Cardiac septum (tissue), 1 donor: Measurements from ENCODE around the gene SLC39A11. TPM values are rescaled to one million over a fixed set of nuclear protein-coding genes. Genes with fewer than 3 reads are reported as not detected.
A peak's percentile ranks its signal among the peaks of the same experiment; 100 is the strongest.
"Not testable (repeated sequence)": the region's sequence is repeated elsewhere in the genome, so short reads cannot be mapped to it uniquely, and the experiment has no call there.

ENCODE experiments used
- DNase-seq: peaks from one replicate; pipeline ENCODE4 v3.0.0-alpha.2; 2020; ENCODE audit warnings: low spot score
- intact Hi-C: fragments of 100-400 bp; cut with DNase I; formaldehyde crosslinking; loops from one replicate; pipeline ENCODE4 v1.14.0; 2022
- total RNA-seq: library from RNA; stranded (reverse); fragmentation: NEBNext Ultra II Directional; extraction: Animal tissue kit (Norgen Biotek cat#: 25700); gene quantifications from one replicate; pipeline ENCODE4 v1.2.1, GENCODE V29; 2021
- donor health status: DM: no; HTN: no; CAD: no.

SLC39A11 gene
- total RNA-seq, 1 donor from 2014 or later, result 7.2 TPM

- DNase-seq, result peak; percentile 15
- intact Hi-C loops, result no loop called here
These were observed 3.9 kb downstream of the SLC39A11 start for GRCh38 chr17:73088561-73088960.

GRCh38 chr17:73083432-73083831 is 9.1 kb downstream of the SLC39A11 start:
- no peak for DNase-seq
- intact Hi-C loops, result no loop called here

- intact Hi-C loops, result no loop called here
- DNase-seq, result no peak
These were observed 17.9 kb downstream of the SLC39A11 start for GRCh38 chr17:73074566-73074965.

GRCh38 chr17:73072219-73072962 is 20.1 kb downstream of the SLC39A11 start:
- DNase-seq, result peak; percentile 72
- intact Hi-C loops, result no loop called here

GRCh38 chr17:73071066-73071999 is 21.2 kb downstream of the SLC39A11 start:
- intact Hi-C loops, result no loop called here
- DNase-seq, result no peak

GRCh38 chr17:73069841-73070240 is 22.6 kb downstream of the SLC39A11 start:
- intact Hi-C loops, result no loop called here
- no peak for DNase-seq

- intact Hi-C loops, result no loop called here
- DNase-seq, result no peak
These were observed 23.2 kb downstream of the SLC39A11 start for GRCh38 chr17:73069164-73069770.

- DNase-seq, result no peak
- intact Hi-C loops, result no loop called here
These were observed 23.9 kb downstream of the SLC39A11 start for GRCh38 chr17:73068322-73069153.

- DNase-seq, intact Hi-C loops: not testable (repeated sequence)
These were observed 24.8 kb downstream of the SLC39A11 start for GRCh38 chr17:73067699-73068098.

GRCh38 chr17:73067075-73067474 is 25.4 kb downstream of the SLC39A11 start:
- no peak for DNase-seq
- intact Hi-C loops, result no loop called here

GRCh38 chr17:73066148-73066884 is 26.2 kb downstream of the SLC39A11 start:
- intact Hi-C loops, result no loop called here

GRCh38 chr17:73065376-73065775 is 27.1 kb downstream of the SLC39A11 start:
- no peak for DNase-seq
- intact Hi-C loops, result no loop called here

More at GRCh38 chr17:73066148-73066884, 26.2 kb downstream of the SLC39A11 start:
- DNase-seq, result no peak

- no peak for DNase-seq
- intact Hi-C loops, result no loop called here
These were observed 28.2 kb downstream of the SLC39A11 start for GRCh38 chr17:73064084-73064938.

GRCh38 chr17:73062726-73063125 is 29.8 kb downstream of the SLC39A11 start:
- DNase-seq, result no peak
- intact Hi-C loops, result no loop called here

GRCh38 chr17:73061161-73061560 is 31.3 kb downstream of the SLC39A11 start:
- intact Hi-C loops, result no loop called here

GRCh38 chr17:73060721-73061120 is 31.8 kb downstream of the SLC39A11 start:
- intact Hi-C loops, result no loop called here
- no peak for DNase-seq

More at GRCh38 chr17:73061161-73061560, 31.3 kb downstream of the SLC39A11 start:
- DNase-seq, result no peak

- DNase-seq, intact Hi-C loops: not testable (repeated sequence)
These were observed 32.8 kb downstream of the SLC39A11 start for GRCh38 chr17:73059713-73060112.

- intact Hi-C loops, result no loop called here
- no peak for DNase-seq
These were observed 34.5 kb downstream of the SLC39A11 start for GRCh38 chr17:73058022-73058421.
